Lower leg skin (tissue), 4 donors: Measurements from ENCODE around the gene RUNDC3A. TPM values are rescaled to one million over a fixed set of nuclear protein-coding genes. Genes with fewer than 3 reads are reported as not detected.

Experiments
- DNase-seq, 2 donors: peaks; one replicate each; pipeline ENCODE4 v3.0.0-alpha.2; 2019; ENCODE audit warnings: low spot score in 2 of 2
- H3K4me3 ChIP-seq: fragments of 200-600 bp; sonication (generic); 2 replicates; pipeline ENCODE4 v1.5.1; 2017; ENCODE audit warnings: mild to moderate bottlenecking, low read depth; ENCODE audit not compliant: poor library complexity, severe bottlenecking
- CTCF ChIP-seq, 3 donors: fragments of 450-650 bp; IDR thresholded peaks; one replicate each; pipeline ENCODE4 v1.5.1; 2016; ENCODE audit warnings: antibody characterized with exemption in 3 of 3, mild to moderate bottlenecking in 3 of 3, moderate library complexity in 2 of 3
- POLR2A ChIP-seq, 2 donors: fragments of 450-650 bp; IDR thresholded peaks; one replicate each; pipeline ENCODE4 v1.6.1; 2016 to 2017; ENCODE audit warnings: antibody characterized with exemption in 2 of 2, mild to moderate bottlenecking in 1 of 2, moderate library complexity in 1 of 2
- WGBS, 2 donors: methylation state at CpG; one replicate each; pipeline ENCODE4 v1.1.5; 2018; 5-methylcytosine and 5-hydroxymethylcytosine counted together
- intact Hi-C: fragments of 100-400 bp; cut with DNase I; formaldehyde crosslinking; loops from one replicate; pipeline ENCODE4 v1.15.0; 2023; ENCODE audit warnings: low total_unique reads
- total RNA-seq, 4 donors: library from RNA; depleted of rRNA; stranded (reverse); fragments of >200 nt; gene quantifications; one replicate each; pipeline ENCODE4 v1.1.0, GENCODE V29; 2016

The RUNDC3A gene
- total RNA-seq, 4 donors from 2014 or later = 12.6 to 29.5 (median 17.1) TPM

- no peak overlapping the region for H3K4me3 ChIP-seq
- no peak for DNase-seq
- 56% methylated on average over 57 of the region's 98 CpGs; no CpG with 5 or more reads in 1 of the 2 donors for WGBS, 2 donors
- intact Hi-C loops = no loop called here
- TF ChIP-seq CTCF (IDR thresholded peaks at IDR 0.05) = no peak
- no peak for TF ChIP-seq POLR2A (IDR thresholded peaks at IDR 0.05)
Measured at GRCh38 chr17:44353672-44354331, 45.4 kb downstream of the RUNDC3A start.

GRCh38 chr17:44354582-44355561 is 46.5 kb downstream of the RUNDC3A start:
- TF ChIP-seq CTCF (IDR thresholded peaks at IDR 0.05) = no peak
- TF ChIP-seq POLR2A (IDR thresholded peaks at IDR 0.05) = no peak
- H3K4me3 ChIP-seq = no peak overlapping the region
- WGBS, 2 donors = 64 to 75% methylated on average over 32 to 71 of the region's 77 CpGs
- intact Hi-C loops = no loop called here
- no peak for DNase-seq

GRCh38 chr17:44355642-44356099 is 47.3 kb downstream of the RUNDC3A start:
- DNase-seq = no peak
- WGBS, 2 donors = 78 to 83% methylated on average over 16 to 17 of the region's 17 CpGs
- no peak overlapping the region for H3K4me3 ChIP-seq
- TF ChIP-seq POLR2A (IDR thresholded peaks at IDR 0.05) (no peak), CTCF (IDR thresholded peaks at IDR 0.05) (no peak)
- intact Hi-C loops = no loop called here

GRCh38 chr17:44356241-44356640 is 47.8 kb downstream of the RUNDC3A start:
- 67 to 83% methylated on average over 11 of the region's 11 CpGs for WGBS, 2 donors
- intact Hi-C loops = no loop called here
- no peak for DNase-seq
- TF ChIP-seq CTCF (IDR thresholded peaks at IDR 0.05) = no peak
- TF ChIP-seq POLR2A (IDR thresholded peaks at IDR 0.05) = no peak
- no peak overlapping the region for H3K4me3 ChIP-seq

GRCh38 chr17:44358066-44358465 is 49.7 kb downstream of the RUNDC3A start:
- intact Hi-C loops = no loop called here
- no peak overlapping the region for H3K4me3 ChIP-seq
- no peak for DNase-seq
- 89 to 90% methylated on average over 9 of the region's 9 CpGs for WGBS, 2 donors
- TF ChIP-seq POLR2A (IDR thresholded peaks at IDR 0.05) = no peak

- WGBS, 2 donors = 57 to 63% methylated on average over 6 of the region's 6 CpGs
- DNase-seq = no peak
- intact Hi-C loops = no loop called here
- TF ChIP-seq CTCF (IDR thresholded peaks at IDR 0.05) (no peak), POLR2A (IDR thresholded peaks at IDR 0.05) (no peak)
- no peak overlapping the region for H3K4me3 ChIP-seq
Measured at GRCh38 chr17:44359006-44359405, 50.6 kb downstream of the RUNDC3A start.
